ENCODE results near the gene RNF2.

DNA sequence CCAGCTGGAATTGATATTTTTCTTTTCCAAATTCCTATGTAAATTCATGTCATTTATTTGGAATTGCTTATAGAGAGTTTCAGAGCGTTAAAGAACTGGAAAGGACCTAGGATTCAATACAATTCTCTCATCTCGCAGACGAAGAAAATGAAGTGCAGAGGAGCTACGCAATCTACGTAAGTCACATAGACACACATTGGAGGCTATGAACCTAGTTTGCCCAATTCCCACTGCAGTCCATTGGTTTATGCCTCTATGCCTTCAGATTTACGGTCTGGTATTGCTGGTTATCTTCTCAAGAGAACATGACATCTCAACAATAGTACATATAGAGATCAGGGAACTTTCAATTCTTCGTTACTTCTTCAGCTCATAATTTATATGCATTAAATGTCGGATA, 971 bp upstream of the RNF2 start:
- TF ChIP-seq, protein P1, sequence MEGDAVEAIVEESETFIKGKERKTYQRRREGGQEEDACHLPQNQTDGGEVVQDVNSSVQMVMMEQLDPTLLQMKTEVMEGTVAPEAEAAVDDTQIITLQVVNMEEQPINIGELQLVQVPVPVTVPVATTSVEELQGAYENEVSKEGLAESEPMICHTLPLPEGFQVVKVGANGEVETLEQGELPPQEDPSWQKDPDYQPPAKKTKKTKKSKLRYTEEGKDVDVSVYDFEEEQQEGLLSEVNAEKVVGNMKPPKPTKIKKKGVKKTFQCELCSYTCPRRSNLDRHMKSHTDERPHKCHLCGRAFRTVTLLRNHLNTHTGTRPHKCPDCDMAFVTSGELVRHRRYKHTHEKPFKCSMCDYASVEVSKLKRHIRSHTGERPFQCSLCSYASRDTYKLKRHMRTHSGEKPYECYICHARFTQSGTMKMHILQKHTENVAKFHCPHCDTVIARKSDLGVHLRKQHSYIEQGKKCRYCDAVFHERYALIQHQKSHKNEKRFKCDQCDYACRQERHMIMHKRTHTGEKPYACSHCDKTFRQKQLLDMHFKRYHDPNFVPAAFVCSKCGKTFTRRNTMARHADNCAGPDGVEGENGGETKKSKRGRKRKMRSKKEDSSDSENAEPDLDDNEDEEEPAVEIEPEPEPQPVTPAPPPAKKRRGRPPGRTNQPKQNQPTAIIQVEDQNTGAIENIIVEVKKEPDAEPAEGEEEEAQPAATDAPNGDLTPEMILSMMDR (IDR thresholded peaks at IDR 0.05): no peak
- TF ChIP-seq POLR2A (IDR thresholded peaks at IDR 0.05): no peak

All from esophagus squamous epithelium (tissue), 4 donors.